AG04450 (cell line): ENCODE measurements around the gene APPBP2. TPM values are rescaled to one million over a fixed set of nuclear protein-coding genes. Genes with fewer than 3 reads are reported as not detected.
A peak's percentile ranks its signal among the peaks of the same experiment; 100 is the strongest.

Experiments
- CTCF ChIA-PET: fragments of 300-600, 350-600 bp; formaldehyde crosslinking; extraction: SDS; loops from one replicate; lab custom pipeline; 2022; ENCODE audit warnings: antibody characterized with exemption, inconsistent platforms; lab: Charles Lee
- POLR2A ChIA-PET: fragments of 350-600 bp; formaldehyde crosslinking; extraction: SDS; loops from one replicate; lab custom pipeline; 2021; ENCODE audit warnings: antibody characterized with exemption, inconsistent platforms; lab: Yijun Ruan, JAX
- DNase-seq: peaks from one replicate; pipeline ENCODE4 v3.0.0-alpha.2; 2011; ENCODE audit warnings: low read depth, low spot score
- H3K27ac ChIP-seq: one replicate; pipeline ENCODE4 v1.5.1; 2012; ENCODE audit warnings: low read depth, low read length, control low read depth
- H3K27me3 ChIP-seq: one replicate; pipeline ENCODE4 v1.6.0; 2012; ENCODE audit warnings: low read length; ENCODE audit not compliant: control insufficient read depth, insufficient read depth
- H3K4me3 ChIP-seq: 2 replicates; pipeline ENCODE4 v1.5.1; 2011; ENCODE audit warnings: mild to moderate bottlenecking, low read depth, low read length, control low read depth
- H3K9me3 ChIP-seq: 2 replicates; pipeline ENCODE4 v1.5.1; 2012; ENCODE audit warnings: low read length; ENCODE audit not compliant: control insufficient read depth, insufficient read depth
- polyA plus RNA-seq: library from polyadenylated mRNA; depleted of rRNA; stranded (reverse); fragments of >200 nt; gene quantifications from 2 replicates; pipeline ENCODE4 v1.2.3, GENCODE V29; 2011
- TF ChIP-seq, protein P1 (sequence below): IDR thresholded peaks from 2 replicates; pipeline ENCODE4 v1.5.1; 2011; ENCODE audit warnings: low read depth, low read length, control low read depth, inconsistent platforms

Gene APPBP2
- polyA plus RNA-seq, 1 experiment, result 55.1 TPM

DNA sequence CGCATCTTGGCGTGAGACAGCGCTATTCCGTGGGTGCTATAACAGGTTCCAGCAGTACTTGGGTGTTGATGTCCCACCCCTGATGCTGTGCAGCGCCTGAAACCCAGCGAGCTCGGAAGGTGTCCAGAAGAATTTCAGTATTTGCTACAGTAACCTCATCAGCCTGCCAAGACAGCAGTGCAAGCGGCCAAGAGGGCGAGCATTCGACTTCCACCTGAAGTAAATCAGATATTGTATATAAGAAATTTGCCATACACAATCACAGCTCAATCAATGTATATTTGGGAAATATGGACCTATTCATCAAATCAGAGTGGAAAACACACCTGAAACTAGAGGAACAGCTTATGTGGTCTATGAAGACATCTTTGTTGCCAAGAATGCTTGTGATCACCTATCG is 13.0 kb downstream of the APPBP2 start:
- TF ChIP-seq, protein P1, sequence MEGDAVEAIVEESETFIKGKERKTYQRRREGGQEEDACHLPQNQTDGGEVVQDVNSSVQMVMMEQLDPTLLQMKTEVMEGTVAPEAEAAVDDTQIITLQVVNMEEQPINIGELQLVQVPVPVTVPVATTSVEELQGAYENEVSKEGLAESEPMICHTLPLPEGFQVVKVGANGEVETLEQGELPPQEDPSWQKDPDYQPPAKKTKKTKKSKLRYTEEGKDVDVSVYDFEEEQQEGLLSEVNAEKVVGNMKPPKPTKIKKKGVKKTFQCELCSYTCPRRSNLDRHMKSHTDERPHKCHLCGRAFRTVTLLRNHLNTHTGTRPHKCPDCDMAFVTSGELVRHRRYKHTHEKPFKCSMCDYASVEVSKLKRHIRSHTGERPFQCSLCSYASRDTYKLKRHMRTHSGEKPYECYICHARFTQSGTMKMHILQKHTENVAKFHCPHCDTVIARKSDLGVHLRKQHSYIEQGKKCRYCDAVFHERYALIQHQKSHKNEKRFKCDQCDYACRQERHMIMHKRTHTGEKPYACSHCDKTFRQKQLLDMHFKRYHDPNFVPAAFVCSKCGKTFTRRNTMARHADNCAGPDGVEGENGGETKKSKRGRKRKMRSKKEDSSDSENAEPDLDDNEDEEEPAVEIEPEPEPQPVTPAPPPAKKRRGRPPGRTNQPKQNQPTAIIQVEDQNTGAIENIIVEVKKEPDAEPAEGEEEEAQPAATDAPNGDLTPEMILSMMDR, result no peak

DNA sequence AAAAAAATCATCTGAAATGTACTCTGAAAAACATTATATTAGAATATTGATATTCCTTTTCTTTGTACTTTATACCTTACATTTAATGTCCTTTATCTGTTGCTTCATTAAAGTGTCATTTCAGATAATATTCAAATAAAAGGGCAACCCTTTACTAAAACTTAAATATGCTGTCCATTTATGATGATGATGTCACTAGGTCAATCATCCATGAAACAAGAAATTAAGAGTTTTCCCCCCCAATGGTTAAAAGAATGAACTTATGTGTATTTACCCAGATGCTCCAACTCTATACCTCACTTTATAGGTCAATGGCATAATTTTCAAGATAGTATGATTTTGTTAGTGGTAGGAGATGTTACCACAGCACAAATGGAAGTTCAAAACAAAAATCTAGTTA is 15.3 kb downstream of the APPBP2 start:
- DNase-seq, result no peak
- Histone ChIP-seq H3K4me3 (no peak overlapping the region), H3K9me3 (no peaks in the 10 kb centered on the region), H3K27me3 (no peaks in the 10 kb centered on the region), H3K27ac (no peak overlapping the region)
- ChIA-PET CTCF (no interaction called here), POLR2A (no interaction called here)
- TF ChIP-seq, protein P1, result no peak

More for the DNA sequence above, 13.0 kb downstream of the APPBP2 start:
- POLR2A ChIA-PET, result interaction anchor here (0.6 kb wide), 1 partner anchor 38 kb away, joined by 4 read pairs; no protein-coding TSS in a partner anchor
- DNase-seq, result no peak
- no peaks in the 10 kb centered on the region for H3K27me3 ChIP-seq
- no peak overlapping the region for H3K27ac ChIP-seq
- H3K9me3 ChIP-seq, result no peaks in the 10 kb centered on the region
- CTCF ChIA-PET, result no interaction called here
- H3K4me3 ChIP-seq, result no peak overlapping the region

DNA sequence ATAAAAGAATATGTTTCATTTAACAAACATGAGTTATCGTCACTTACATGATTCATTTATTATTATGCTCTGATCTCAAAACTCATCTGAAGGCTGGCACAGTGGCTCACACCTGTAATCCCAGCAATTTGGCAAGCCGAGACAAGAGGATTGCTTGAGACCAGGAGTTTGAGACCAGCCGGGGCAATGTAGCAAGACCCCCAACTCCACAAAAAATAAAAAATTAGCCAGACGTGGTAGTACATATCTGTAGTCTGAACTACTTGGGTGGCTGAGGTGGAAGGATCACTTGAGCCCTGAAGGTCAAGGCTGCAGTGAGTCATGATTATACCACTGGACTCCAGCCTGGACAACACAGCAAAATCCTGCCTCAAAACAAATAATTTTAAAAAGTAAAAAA is 16.0 kb downstream of the APPBP2 start:
- DNase-seq, result no peak
- Histone ChIP-seq H3K27me3 (no peaks in the 10 kb centered on the region), H3K27ac (no peak overlapping the region), H3K9me3 (no peaks in the 10 kb centered on the region), H3K4me3 (no peak overlapping the region)
- CTCF ChIA-PET, result no interaction called here
- TF ChIP-seq, protein P1, result no peak
- POLR2A ChIA-PET, result no interaction called here

DNA sequence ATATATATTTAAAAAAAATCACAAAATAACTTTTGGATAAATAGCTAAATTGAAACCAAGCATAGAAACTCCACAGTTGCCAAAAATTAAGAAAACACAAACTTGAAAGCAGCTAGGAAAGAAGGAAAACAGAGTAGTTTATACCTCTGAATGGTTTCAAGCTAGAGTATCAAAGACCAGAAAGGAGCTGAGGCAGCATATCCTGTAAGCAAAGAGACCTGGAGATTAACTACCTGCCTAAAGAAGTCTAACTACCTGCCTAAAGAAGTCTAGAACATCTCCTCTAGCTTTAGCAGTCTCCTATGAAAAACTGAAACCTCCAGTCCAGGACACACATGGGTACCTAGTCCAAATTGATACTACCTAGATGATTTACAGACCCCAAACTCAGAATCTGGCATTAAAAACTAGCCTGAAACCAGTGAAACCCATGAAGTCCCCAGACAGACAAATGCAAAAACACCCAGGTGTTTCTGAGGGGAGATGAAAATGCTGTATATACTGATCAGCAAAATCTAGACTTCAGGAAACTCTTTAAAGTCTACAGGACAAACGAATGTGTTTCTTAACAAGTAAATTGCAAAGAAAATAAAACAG is 17.6 kb downstream of the APPBP2 start:
- POLR2A ChIA-PET, result no interaction called here

DNA sequence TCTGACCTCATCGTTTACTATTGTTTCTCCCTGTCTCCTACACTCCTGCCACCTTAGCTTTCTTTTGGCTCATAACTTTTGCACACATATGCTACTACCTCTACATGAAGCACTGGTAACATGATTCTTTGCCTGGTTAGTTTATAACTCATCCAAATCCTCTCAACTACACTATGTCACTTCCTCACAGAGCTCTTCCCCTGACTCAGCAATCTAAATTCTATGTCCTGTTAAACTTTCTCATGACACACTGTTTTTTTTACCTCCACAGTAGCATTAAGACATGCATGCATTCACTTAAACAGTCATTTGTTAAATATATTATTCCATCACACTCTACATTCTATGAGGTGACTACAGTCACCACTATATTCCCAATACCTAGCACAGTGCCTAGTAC is 19.7 kb downstream of the APPBP2 start:
- Histone ChIP-seq H3K4me3 (no peak overlapping the region), H3K27ac (peak overlapping the region; percentile 68), H3K9me3 (no peaks in the 10 kb centered on the region), H3K27me3 (no peaks in the 10 kb centered on the region)
- ChIA-PET POLR2A (interaction anchor here (0.8 to 1.1 kb wide), 2 partner anchors 17 to 20 kb away, joined by 3 to 7 read pairs; partner anchors contain the start of gene APPBP2), CTCF (interaction anchor here (0.9 to 1.0 kb wide), 2 partner anchors 11 to 95 kb away, joined by 3 to 4 read pairs; no protein-coding TSS in a partner anchor)
- TF ChIP-seq, protein P1, result no peak
- peak; percentile 60 for DNase-seq

More for the DNA sequence above, 17.6 kb downstream of the APPBP2 start:
- no peak for DNase-seq
- TF ChIP-seq, protein P1, result no peak
- Histone ChIP-seq H3K4me3 (no peak overlapping the region), H3K9me3 (no peaks in the 10 kb centered on the region), H3K27me3 (no peaks in the 10 kb centered on the region), H3K27ac (no peak overlapping the region)
- CTCF ChIA-PET, result interaction anchor here (1.1 kb wide), 1 partner anchor 130 kb away, joined by 3 read pairs; no protein-coding TSS in a partner anchor
